ENCODE measurements around the gene TAS2R41.
"Not testable (repeated sequence)": the region's sequence is repeated elsewhere in the genome, so short reads cannot be mapped to it uniquely, and the experiment has no call there.

TAS2R41 gene

DNA sequence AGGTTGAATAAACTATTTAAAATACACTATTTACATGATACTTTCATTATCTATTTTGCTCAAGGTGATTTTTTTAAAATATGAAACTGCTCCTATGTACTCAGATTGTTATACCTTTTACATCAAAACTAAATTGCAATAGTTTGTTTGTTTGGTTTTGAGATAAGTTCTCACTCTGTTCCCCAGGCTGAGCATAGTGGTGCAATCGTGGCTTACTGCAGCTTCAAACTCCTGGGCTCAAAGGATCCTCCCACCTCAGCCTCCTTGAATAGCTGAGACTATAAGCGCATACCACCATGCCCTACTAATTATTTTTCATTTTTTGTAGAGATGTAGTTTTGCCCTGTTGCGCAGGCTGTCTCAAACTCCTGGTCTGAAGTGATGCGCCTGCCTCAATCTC lies 21.7 kb upstream of the TAS2R41 start:
- no peak for DNase-seq (ENCODE audit: low read depth in 2 of 2, low spot score in 1 of 2)

DNA sequence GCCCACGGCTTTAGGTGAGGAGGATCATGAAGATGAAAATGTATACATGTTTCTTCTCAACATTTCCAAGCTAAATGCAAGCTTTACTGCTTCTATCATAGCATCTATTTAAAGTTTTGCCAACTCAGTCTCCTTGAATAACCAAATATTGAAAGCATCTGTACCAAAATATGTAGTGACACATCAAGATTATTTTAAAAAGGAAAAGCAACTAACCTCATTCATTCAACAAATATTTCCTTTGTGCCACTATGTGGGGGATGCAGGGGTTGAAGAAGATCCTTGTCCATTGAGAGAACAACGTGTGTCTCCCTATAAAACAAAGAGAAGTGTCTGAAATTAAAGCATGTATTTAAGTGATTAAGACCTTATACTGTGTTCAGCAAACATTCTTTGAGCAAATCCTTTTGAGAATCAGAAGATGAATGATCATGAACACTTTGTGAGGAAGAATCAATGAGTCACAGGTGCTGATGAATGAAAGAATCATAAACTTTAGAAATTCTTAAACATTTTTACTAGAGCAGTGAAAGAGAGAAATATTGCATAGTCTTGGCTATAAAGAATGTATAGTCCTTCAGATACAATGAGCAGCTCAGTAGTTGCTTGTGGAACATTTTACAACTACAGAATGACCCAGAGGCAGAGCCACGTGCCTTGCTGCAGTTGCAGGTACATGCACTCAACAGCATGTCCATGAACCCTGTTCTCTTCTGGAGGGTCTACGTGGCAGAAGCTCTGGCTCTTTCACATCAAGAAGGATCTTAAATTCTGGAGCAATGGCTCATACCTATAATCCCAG lies 20.5 kb upstream of the TAS2R41 start:
- DNase-seq (ENCODE audit: low read depth in 2 of 2, low spot score in 1 of 2): no peak

DNA sequence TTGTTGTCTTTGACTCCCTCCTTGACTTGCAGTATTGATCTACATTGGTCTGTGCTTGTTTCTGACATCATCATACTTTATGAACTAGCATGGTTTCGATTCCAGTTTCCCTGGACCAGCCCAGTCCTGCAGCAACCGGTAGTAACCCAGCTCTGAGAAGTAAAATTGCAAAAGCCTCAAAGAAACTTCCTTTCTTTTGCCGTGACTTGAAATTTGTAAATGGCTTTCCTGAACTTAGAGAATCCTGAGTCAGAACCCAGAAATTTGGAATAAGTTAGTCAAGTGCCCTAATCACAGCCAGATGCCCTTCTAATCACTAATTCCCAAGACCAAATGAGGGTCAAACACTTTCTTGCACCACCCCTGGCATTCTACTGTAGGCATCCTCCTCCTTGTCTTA lies 19.4 kb upstream of the TAS2R41 start:
- no peak for DNase-seq (ENCODE audit: low read depth in 2 of 2, low spot score in 1 of 2)

DNA sequence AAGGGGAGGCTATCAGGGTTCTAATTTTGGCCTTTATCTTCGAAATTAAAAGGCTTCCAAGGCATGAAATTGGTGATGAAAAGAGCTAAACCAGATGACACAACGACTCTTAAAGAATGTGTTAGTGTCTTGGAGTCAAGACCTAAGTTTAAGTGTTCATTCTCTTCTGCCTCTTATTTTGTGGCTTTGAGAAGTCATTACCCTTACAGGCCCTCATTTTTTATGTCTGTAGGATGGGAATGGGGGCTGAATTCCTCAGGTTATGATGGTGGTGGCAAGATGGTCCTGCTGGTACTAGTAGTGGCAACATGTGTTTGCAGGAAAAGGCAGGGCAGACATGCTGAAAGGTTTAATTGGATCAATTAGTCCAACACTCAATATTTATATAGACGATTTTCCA lies 19.0 kb upstream of the TAS2R41 start:
- DNase-seq (ENCODE audit: low read depth in 2 of 2, low spot score in 1 of 2): no peak

DNA sequence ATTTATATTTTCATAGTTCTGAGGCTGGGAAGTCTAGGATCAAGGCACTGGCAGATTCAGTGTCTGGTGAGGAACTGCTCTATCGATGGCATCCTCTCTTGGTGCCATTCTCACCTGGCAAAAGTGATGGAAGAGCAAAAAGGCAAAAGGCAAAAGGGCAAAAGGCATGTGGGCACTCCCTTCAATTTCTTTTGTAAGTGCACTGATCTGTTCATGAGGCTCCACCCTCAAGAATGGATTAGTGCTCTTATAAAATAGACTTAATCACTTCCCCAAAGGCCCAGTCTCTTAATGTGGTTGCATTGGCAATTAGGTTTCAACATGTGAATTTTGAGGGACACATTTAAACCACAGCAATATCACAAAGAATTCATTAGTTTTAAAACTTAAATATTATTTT lies 18.3 kb upstream of the TAS2R41 start:
- no peak for DNase-seq (ENCODE audit: low read depth in 2 of 2, low spot score in 1 of 2)

DNA sequence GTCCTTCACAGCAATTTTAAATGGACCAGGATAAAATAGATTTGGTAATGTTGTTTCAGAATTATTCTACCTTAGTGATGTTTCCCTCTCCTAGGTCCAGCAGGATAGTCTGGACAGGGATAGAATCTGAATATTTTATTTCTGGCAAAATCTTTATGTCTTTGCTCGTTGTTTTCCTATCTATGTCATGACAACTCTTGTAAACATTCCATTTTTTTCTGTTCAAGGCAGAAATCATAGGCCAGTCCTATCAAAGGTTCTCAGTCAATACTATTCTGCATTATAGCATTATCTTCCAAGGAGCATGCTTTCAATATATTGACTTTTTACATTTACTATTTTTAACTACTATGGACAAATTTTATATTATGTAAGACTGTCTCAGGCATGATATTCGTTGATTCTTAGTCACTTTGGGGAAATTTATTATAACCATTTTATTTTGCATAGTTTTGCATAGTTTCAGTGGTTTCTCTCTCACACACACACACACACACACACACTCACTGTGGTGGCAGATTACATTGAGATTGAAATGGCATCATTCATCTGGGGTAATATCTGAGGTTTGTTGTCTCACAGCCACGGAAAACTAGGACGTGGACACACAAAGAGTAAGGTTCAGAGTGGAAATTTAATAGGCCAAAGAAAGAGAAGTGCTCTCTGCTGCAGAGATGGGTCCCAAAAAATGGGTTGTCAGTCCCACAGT lies 17.2 kb upstream of the TAS2R41 start:
- DNase-seq (ENCODE audit: low read depth in 2 of 2, low spot score in 1 of 2): no peak

DNA sequence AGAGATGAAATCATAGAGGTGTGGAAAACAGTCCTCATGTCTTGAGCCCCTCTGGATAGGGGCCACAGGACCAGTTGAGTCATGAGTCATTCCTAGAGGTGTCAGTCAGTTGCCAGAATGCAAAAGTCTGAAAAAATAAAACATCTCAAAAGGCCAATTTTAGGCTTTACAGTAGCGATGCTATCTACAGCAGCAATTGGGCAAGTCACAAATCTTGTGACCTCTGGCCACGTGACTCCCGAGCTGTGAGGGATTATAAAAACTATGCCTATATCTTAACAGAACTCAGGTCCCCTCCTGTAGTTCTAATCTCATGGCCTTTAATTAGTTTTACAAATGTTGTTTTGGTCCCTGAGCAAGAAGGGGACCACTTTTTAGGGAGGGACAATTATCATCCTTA lies 15.6 kb upstream of the TAS2R41 start:
- DNase-seq (ENCODE audit: low read depth in 2 of 2, low spot score in 1 of 2): no peak

DNA sequence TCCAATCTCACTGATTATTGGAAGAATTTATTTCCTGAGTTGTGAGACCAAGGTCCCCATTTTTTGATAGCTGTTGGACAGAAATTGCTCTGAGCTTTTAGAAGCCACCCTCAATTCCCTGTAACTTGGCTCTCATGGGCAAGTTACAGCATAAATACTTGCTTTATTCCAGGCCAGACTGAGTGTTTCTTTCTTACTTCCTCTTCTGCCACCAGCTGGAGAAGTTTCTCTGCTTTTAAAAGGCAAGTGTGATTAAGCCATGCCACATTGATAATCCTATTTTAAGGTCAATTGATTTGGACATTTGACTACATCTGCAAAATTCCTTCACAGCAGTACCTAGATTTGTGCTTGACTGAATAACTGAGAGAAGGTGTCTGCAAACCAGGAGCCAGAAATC lies 14.1 kb upstream of the TAS2R41 start:
- no peak for DNase-seq (ENCODE audit: low read depth in 2 of 2, low spot score in 1 of 2)

DNA sequence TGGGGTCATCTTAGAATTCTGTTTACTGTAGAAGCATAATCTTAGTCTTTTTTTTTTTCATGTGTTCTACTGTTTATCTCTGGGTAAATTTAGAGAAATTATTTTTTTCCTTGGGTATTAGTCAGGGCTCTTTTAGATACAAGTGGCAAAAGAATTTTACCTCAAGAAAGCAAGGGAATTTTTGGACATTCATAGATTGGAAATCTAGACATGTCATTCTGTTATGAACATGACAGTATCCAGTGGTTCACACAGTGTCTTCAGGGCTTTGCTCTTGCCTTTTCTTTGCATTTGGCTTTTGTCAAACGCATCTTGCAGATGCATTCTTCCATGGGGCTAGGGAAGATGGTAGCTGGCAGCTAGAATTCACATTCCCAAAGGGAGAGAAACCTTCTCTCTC lies 13.7 kb upstream of the TAS2R41 start:
- DNase-seq (ENCODE audit: low read depth in 2 of 2, low spot score in 1 of 2): no peak

DNA sequence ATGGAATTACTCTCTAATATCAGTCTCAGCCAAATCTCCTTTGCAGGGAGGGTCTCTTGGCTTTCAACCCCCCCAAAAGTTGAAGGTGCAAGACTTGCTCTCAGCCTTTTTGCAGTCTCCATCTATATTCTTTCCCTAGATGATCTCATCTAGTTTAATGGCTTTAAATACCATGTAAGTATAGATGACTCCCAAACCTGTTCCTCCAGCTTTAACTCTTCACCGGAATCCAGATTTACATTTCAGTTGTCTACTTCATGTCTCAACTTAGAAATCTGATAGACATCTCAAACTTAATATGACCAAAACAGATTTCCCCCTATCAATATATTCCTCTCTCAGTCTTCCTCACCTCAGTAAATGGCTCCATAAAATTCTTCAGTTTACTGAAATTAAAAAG lies 9.9 kb upstream of the TAS2R41 start:
- DNase-seq (ENCODE audit: low read depth in 2 of 2, low spot score in 1 of 2): no peak

DNA sequence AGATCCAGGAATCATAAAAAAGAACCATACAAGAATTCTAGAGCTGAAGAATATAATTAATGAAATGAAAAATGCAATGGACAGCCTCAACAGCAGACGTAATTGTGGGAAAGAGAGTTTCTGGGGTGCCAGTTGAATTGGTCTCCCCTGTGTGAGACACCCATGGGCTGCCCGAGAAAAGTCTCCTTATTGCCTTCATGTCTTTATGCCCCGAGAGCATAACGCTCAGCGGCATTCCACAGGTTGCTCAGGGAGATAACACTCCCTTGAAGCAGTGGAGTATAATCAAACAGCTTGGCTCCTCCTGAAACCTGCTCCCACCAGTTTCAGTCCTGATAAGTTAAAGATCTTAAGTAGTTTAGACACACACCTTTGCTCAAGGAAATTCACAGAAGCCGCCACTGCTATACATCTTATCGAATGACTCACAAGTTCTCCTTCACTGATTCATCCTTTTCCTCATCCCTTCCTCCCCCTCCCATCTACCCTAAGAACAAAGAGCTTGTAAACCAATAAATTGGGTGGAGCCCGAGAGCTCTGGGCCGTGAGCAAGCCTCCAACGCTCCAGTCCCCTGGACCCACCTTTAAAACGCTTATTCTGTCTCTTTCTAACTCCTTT lies 5.5 kb upstream of the TAS2R41 start:
- not testable (repeated sequence) for DNase-seq (ENCODE audit: low read depth in 2 of 2, low spot score in 1 of 2)

DNA sequence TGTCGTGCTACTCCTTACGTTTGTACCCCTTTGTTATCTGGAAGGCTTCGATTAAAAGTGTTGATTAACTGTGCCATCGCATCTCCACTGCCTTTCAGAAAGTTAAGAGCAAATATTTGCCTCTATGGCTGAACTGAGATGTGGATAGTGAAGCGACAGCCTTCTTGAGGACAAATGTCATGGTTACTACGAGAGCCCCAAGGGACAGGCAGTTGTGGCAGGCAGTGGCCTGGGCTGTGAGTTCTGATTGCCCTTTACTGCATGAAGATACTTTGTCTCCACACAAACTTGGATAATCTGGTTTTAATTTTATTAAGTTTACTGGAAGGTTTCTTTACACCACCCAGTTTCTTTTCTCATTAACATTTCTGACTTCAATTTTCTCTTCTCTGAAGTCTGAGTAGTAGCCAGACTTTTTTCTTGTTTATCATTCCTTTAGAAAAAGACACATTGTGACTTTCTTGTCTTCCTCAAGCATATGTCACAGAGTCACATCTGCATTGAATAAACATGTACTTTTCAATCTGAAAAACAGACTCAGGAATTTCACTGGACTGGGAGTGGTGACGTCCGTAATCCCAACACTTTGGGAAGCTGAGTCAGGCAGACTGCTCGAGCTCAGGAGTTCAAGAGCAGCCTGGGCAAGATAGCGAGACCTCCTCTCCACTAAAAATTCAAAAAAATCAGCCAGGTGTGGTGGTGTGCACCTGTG lies 1.5 kb downstream of the TAS2R41 start:
- DNase-seq (ENCODE audit: low read depth in 2 of 2, low spot score in 1 of 2): no peak

DNA sequence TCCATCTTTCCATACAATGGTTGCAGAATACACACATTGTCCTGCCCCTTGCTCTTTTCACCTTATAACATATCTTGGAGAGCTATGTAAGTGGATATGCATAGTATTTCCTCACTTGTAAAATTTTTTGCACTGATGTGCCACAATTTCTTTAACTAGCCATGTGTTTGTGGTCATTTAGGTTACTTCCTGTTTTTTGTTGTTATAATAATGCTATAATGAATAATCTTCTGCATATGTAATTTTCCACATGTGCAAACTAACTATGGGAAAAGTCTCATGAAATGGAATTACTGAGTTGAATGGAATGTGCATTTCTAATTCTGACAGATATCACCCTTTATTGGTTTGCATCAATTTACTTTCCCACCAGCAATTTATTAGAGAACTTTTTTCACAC lies 2.8 kb downstream of the TAS2R41 start:
- DNase-seq (ENCODE audit: low read depth in 2 of 2, low spot score in 1 of 2): no peak

DNA sequence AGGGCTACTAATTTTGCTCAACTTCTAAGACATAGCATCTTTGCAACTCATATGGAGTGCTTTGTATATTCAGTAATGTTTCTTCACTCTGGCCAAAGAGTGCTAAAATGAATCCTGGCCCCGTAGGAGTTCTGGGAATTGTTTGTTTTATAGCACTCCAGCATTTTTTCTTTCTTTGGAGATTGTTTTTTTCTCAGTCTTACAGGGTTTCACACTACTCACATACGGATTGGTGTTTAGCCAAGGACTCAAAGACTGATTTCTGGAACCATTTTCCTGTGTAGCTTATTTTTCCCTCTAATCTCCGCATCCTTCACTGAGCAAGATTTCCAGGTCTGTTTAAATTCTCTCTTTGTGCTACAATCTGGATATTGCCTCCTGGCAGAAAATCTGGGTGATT lies 6.4 kb downstream of the TAS2R41 start:
- DNase-seq (ENCODE audit: low read depth in 2 of 2, low spot score in 1 of 2): no peak

DNA sequence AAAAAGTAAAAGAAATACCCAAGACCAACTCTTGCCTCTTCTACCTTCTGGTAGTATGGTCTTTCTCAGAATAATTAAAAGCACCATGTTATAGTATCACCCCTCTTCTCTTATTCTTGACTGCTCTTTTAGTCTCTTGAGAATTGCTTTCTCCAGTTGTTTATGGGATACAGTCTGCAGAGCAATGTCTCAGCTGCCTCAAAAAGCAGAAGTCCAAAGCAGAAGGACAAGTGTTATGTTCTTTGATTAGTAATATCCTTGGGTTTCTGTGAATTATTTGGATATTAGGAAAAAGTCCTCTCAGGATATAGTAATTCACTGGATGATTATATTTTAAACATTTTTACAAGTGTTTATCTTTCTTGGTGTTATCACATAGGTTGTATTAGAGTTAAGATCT lies 7.4 kb downstream of the TAS2R41 start:
- DNase-seq (ENCODE audit: low read depth in 2 of 2, low spot score in 1 of 2): no peak

DNA sequence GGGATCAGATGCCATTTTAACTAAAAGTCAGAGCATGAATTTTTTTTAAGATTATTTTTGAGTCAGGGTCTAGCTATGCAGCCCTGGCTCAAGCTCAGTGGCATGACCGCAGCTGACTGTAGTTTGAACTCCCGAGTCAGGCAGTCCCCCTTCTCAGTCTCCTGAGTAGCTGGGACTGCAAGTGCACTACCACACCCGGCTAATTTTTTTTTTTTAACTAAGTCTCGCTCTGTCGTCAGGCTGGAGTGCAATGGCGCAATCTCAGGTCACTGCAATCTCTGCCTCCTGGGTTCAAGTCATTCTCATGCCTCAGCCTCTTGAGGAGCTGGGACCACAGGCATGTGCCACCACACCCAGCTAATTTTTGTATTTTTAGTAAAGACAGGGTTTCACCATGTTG lies 7.8 kb downstream of the TAS2R41 start:
- DNase-seq (ENCODE audit: low read depth in 2 of 2, low spot score in 1 of 2): no peak

DNA sequence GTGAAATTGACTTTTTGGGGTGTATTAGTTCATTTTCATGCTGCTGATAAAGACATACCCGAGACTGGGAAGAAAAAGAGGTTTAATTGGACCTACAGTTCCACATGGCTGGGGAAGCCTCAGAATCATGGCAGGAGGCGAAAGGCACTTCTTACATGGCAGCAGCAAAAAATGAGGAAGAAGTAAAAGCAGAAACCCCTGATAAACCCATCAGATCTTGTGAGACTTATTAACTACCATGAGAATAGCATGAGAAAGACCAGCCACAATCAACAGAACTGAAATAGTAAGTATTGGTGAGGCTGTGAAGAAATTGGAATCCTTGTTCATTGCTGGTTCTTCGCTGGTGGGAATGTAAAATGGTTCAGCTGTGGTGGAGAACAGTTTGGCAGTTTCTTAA lies 8.6 kb downstream of the TAS2R41 start:
- not testable (repeated sequence) for DNase-seq (ENCODE audit: low read depth in 2 of 2, low spot score in 1 of 2)

DNA sequence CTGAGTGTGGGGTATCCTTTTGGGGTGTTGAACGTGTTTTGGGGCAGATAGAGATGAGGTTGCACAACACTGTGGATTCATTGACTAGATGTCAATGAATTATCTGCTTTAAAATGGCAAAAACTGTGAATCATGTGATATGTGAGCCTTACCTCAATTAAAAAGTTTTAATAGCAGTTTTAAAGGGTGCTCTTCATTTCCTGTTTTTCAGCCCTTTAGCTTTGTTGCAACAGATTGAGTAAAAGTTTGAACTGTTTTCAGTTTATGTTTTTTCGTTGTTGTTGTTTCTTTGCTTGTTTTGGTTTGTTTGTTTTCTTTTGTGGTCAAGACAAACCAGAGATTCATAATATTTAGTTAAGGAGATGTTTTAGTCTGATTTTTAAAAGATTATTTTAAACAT lies 9.4 kb downstream of the TAS2R41 start:
- DNase-seq (ENCODE audit: low read depth in 2 of 2, low spot score in 1 of 2): no peak

DNA sequence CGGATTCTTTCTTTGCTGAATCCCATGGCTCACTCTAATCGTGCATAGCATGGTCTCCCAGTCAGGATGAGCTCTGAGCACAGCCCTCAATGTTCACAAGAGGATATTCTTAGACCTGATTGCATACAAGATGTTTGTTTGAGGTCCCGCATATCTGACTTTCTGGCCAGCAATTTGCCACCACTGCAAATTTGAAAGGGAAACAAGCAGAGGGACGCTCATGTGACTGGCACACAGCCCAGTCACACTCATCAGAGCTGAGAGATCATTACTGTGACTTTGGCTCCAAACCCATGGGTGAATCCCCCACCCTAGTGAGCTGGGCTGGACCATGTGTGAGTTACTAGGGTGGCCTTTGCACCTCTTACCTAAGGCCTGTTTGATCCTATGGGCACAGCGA lies 9.9 kb downstream of the TAS2R41 start:
- DNase-seq (ENCODE audit: low read depth in 2 of 2, low spot score in 1 of 2): no peak

DNA sequence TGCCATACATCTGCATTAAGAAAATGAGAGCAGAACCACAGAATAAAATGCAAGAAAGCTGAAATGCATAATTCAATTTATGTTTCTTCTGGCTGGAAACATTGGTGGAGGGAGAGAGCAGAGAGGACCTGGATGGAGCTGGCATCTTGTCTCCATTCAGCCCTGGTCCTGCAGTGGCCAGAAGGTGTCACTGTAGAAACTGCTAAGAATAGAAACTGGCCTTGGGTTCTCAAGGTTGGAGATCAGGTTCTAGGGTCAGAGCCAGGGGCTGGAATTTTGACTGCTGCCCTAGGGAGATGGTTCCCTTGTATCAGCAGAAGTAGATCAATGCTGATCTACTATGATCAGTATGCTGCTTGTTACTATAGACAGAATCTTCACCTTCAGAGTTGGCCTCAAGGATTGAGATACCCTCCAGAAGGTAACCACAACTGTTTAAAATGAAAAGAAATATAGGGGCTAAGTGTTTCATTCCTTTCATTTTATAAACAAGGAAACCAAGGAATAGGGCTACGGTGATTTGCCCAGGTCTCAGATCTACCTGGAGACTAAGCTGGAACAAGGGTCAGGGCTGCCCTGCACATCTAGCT lies 13.1 kb downstream of the TAS2R41 start:
- no peak for DNase-seq (ENCODE audit: low read depth in 2 of 2, low spot score in 1 of 2)

DNA sequence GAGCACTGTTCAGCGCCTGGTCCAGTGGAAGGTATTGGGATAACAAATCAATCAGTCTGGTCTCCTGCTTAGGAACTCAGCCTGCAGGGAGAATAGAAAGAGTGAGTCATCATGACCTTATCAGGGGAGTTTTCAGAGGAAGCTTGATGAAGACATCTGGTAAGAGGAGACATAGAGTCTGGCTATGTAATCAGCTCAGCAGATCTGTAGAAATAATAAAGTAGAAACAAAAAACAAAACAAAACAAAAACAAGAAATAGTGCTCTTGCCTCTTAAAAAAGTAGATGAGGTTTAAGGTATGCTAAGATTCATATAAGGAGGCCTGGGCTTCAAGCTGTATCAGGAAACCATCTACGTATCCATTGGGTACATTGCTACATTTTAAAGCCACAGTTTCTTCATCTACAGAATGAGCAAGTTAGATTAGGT lies 14.4 kb downstream of the TAS2R41 start:
- DNase-seq (ENCODE audit: low read depth in 2 of 2, low spot score in 1 of 2): no peak
